G401.6 (cell line): ENCODE measurements around the gene MCF2L2.

ENCODE experiments used
- FAIRE-seq: peaks from 2 replicates; lab custom pipeline; 2012; peaks lifted over from hg19 to GRCh38; lab: Jason Lieb, UNC

Gene MCF2L2

GRCh38 chr3:183369627-183370026 is 58.8 kb downstream of the MCF2L2 start:
- no peak for FAIRE-seq

DNA sequence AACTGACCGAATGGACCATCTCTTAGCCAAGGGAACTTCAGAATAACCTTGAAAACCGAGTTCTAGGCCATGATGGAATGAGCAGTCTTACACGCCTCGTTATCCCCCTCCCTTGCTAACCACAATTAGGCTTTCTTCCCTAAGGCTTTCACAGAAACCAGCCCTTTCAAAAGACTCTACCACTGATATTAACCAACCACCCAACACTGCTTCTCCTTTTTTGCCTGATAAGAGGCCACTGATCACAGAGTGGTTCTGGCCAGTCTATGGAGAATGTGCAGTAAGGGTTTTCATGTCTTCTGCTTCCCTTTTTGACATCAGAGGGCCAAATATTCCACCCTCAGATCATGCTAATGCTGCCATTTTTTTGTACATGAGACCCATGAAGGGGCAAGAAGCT is 59.3 kb downstream of the MCF2L2 start:
- FAIRE-seq, result no peak

DNA sequence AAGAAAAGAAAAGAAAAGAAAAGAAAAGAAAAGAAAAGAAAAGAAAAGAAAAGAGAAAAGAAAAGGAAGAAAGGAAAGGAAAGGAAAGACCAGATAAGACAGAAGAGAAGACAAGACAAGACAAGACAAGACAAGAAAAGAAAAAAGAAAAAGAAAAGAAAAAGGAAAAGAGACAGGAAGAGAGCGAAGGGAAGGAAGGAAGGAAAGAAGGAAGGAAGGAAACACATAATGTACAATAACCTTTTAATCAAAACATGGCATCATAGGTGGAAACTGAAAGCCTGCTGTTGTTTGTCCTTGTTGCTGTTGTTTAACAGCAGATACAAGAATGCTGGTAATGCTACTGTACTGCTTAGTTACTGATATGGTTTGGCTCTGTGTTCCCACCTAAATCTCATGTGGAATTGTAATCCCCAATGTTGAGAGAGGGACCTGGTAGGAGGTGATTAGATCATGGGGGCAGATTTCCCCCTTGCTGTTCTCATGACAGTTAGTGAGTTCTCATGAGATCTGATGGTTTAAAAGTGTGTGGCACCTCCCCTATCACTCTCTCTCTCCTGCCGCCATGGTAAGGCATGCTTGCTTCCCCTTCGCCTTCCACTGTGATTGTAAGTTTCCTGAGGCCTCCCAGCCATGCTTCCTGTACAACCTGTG is 67.3 kb downstream of the MCF2L2 start:
- no peak for FAIRE-seq

GRCh38 chr3:183359036-183359435 is 69.4 kb downstream of the MCF2L2 start:
- no peak for FAIRE-seq

GRCh38 chr3:183357564-183358079 is 70.8 kb downstream of the MCF2L2 start:
- FAIRE-seq, result no peak

- FAIRE-seq, result no peak
These were observed 71.5 kb downstream of the MCF2L2 start for GRCh38 chr3:183356920-183357319.

DNA sequence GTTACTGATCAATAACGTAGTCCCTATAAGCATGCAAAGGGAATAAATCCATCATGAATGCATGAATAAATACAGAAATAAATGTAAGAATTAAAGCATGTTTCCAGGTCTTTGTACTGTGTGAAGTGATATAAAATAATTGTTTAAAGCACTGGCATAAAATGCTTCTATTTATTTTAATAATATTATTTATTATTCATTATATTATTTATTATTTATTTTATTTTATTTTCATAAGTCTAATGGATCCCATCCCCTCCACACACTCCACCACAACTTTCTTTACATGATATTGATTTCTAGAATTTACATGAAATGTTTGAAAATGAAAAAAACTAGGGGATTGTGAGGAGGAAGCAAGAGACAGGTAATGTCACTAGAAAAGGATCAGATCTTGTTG is 73.5 kb downstream of the MCF2L2 start:
- FAIRE-seq, result no peak

DNA sequence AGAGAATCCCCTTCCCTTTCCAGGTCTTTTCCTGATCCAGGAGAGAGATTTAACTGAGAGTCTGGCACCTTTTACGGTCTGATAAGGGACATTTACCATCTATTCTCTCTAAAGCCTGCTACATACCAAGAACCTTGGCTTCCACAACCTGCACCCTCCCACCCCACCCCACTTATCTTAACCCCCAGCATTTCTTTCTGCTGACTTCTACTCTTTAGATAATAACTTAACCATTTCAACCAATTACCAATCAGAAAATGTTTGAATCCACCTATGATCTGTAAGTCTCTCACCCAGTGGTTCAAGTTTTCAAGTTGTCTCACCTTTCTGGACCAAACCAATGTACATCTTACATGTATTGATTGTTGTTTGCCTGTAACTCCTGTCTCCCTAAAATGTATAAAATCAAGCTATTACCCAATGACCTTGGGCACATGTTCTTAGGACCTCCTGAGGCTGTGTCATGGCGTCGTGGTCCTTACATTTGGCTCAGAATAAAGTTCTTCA is 74.0 kb downstream of the MCF2L2 start:
- FAIRE-seq, result no peak

- FAIRE-seq, result no peak
These were observed 75.0 kb downstream of the MCF2L2 start for GRCh38 chr3:183353421-183353820.

DNA sequence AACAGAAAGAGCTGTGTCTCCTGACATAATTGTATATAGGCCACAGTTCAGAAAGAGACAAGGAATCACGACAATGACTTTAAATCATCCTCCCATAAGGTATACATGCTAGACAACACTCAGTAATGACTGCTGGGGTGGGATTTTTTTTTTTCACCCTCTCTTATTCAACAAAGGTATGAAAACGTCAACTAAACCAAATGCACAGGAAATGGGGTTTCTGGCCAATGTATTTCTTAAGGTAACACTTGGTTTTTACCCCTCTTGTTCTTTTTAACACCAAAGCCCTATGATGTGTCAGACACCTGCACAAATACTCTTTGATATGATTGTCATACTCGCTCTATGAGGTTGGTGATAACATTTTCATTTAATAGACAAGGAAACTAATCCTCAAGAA is 78.3 kb downstream of the MCF2L2 start:
- FAIRE-seq, result no peak

GRCh38 chr3:183349421-183350157 is 78.8 kb downstream of the MCF2L2 start:
- no peak for FAIRE-seq

DNA sequence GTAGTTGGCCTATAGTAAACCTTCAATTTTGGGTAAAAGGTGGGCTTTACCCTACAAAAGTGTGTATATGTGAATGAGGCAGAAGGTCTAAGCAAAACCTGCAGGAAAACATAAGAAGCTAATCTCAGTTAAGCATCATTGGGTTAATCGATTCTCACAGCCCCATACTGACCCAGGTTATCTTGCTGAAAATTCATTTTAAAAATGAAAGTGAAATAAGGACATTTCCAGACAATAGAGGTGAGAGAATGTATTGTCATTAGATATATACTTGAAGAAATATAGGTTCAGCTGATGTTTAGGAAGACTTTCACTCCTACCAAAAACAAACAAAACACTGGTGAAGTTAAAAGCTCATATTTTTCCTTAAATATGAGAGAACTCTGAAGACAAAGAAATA is 85.6 kb downstream of the MCF2L2 start:
- no peak for FAIRE-seq

- no peak for FAIRE-seq
These were observed 86.7 kb downstream of the MCF2L2 start for GRCh38 chr3:183341545-183342288.

- FAIRE-seq, result no peak
These were observed 88.2 kb downstream of the MCF2L2 start for GRCh38 chr3:183340222-183340621.

DNA sequence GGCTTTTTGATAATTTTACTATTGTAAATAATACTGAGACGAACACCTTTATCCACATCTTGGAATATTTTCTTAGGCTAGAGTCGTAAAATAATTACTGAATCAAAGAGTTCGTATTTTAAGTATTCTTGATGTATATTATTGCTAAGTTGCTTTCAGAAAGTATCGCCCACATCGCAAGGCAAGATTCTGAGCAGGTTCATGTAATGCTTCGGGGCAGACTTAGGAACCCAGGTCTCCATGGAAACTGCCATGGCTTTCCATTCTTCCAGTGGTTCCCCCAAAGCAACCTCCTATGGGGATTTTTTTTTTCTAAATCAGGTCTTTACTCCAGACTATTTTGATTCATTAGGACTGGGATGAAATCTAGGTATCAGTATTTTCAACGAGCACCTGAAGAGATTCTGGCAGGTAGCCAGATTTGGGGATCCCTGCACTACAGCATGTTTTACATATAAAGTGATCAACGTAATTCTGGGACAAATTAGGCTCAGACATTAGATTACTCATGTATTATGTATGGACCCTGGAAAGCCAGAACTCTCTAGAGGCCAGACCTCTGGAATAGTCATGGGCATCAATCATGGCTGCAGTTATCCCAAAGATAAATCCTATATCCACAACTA is 88.8 kb downstream of the MCF2L2 start:
- FAIRE-seq, result no peak

- no peak for FAIRE-seq
These were observed 89.9 kb downstream of the MCF2L2 start for GRCh38 chr3:183338520-183338919.

DNA sequence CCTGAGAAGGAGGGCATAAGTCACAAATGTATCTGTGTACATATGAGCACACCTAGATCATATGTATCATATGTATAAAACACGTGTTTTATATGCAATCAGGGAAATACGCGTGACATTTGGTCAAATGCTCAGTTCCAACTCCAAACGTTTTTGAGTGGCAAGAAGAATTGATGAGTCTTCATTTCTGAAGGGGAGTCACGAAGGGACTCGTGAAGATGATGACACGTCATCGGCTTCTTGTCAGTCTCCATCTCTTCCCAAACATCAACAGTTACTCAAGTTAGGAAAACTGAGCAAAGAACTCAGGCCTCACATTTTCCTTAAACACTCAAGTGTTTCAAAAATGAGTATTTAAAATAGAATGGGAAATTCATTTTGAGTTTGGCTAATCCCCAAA is 95.9 kb downstream of the MCF2L2 start:
- FAIRE-seq, result no peak

- no peak for FAIRE-seq
These were observed 96.9 kb downstream of the MCF2L2 start for GRCh38 chr3:183331498-183331897.

DNA sequence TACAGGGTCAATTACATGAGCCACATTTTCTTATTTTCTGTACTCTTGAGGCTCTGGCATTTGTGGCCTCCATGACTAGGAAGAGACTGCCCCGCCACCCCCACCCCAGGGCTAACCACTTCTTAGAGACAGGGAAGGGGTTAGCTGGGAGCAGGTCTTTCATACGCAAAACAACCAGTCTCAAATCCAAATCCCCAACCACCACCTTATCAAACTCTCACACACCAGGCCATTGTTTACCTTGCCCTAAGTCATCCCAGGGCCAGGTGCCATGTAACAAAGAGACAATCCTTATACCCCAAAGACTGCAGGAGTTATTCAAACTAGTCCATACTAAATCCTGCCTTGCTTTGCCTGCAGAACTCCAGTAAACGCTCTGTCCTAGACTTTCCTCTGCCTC is 97.5 kb downstream of the MCF2L2 start:
- no peak for FAIRE-seq

- no peak for FAIRE-seq
These were observed 98.9 kb downstream of the MCF2L2 start for GRCh38 chr3:183329543-183329942.

- FAIRE-seq, result no peak
These were observed 99.6 kb downstream of the MCF2L2 start for GRCh38 chr3:183328823-183329222.

DNA sequence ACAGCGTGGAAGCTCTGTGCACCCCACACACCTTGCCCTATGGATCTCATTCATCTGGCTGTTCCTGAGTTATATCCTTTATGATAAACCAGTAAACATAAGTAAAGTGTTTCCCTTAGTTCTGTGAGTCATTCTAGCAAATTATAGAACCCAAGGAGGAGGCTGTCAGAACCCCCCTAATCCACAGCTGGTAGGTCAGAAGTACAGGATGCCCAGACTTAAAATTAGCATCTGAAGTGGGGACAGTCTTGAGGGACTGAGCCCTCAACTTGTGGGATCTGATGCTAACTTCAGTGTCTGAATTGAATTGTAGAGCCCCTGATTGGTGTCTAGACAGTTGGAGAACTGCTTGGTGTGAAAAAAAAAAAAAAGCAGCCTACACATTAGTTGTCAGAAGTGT is 100.3 kb downstream of the MCF2L2 start:
- FAIRE-seq, result no peak

GRCh38 chr3:183327343-183327742 is 101.1 kb downstream of the MCF2L2 start:
- no peak for FAIRE-seq
